22Rv1 (cell line): ENCODE data around the gene ARF1.

Experiments used
- CTCF ChIP-seq: fragments of 450-650 bp; IDR thresholded peaks from 2 replicates; pipeline ENCODE4 v1.5.1; 2017; ENCODE audit warnings: mild to moderate bottlenecking
- ZFX ChIP-seq: fragments of 450-650 bp; IDR thresholded peaks from 2 replicates; pipeline ENCODE4 v1.6.1; 2017; ENCODE audit warnings: antibody characterized with exemption, borderline replicate concordance

- TF ChIP-seq CTCF: no peak; the same call in none of the 2 replicates
- TF ChIP-seq ZFX: no peak
These were observed 21.9 kb upstream of the ARF1 start for GRCh38 chr1:228060458-228061190.
